Mesothelial cell of epicardium (in vitro differentiated cells): Measurements from ENCODE around the gene NAGPA. TPM values are rescaled to one million over a fixed set of nuclear protein-coding genes. Genes with fewer than 3 reads are reported as not detected.

Experiments
- DNase-seq, 2 experiments: peaks; one replicate each; pipeline ENCODE4 v3.0.0; 2021; ENCODE audit warnings: low spot score in 2 of 2; ENCODE audit not compliant: unreplicated experiment in 2 of 2
- H3K27ac Mint-ChIP-seq: 2 replicates; pipeline ENCODE4 v1.8.0; 2021; ENCODE audit warnings: mixed read lengths
- H3K27me3 Mint-ChIP-seq: 2 replicates; pipeline ENCODE4 v1.8.0; 2021; ENCODE audit warnings: low read depth, mixed read lengths
- H3K36me3 Mint-ChIP-seq: 2 replicates; pipeline ENCODE4 v1.8.0; 2021; ENCODE audit warnings: mixed read lengths
- H3K4me1 Mint-ChIP-seq: 2 replicates; pipeline ENCODE4 v1.8.0; 2021; ENCODE audit warnings: mixed read lengths
- H3K4me3 Mint-ChIP-seq: 2 replicates; pipeline ENCODE4 v1.8.0; 2021; ENCODE audit warnings: mild to moderate bottlenecking, moderate library complexity, mixed read lengths
- H3K9me3 Mint-ChIP-seq: 2 replicates; pipeline ENCODE4 v1.8.0; 2021; ENCODE audit warnings: mixed read lengths
- total RNA-seq: library from RNA; stranded (reverse); gene quantifications from 3 replicates; pipeline ENCODE4 v1.2.1, GENCODE V29; 2021
- TF ChIP-seq, protein P1 (sequence below): fragments of 200-600 bp; sonication (generic); IDR thresholded peaks from one replicate; pipeline ENCODE4 v1.5.0; 2021; ENCODE audit warnings: antibody characterized with exemption; ENCODE audit not compliant: unreplicated experiment

NAGPA gene
- total RNA-seq, 1 donor from 2014 or later, result 12.6 TPM

DNA sequence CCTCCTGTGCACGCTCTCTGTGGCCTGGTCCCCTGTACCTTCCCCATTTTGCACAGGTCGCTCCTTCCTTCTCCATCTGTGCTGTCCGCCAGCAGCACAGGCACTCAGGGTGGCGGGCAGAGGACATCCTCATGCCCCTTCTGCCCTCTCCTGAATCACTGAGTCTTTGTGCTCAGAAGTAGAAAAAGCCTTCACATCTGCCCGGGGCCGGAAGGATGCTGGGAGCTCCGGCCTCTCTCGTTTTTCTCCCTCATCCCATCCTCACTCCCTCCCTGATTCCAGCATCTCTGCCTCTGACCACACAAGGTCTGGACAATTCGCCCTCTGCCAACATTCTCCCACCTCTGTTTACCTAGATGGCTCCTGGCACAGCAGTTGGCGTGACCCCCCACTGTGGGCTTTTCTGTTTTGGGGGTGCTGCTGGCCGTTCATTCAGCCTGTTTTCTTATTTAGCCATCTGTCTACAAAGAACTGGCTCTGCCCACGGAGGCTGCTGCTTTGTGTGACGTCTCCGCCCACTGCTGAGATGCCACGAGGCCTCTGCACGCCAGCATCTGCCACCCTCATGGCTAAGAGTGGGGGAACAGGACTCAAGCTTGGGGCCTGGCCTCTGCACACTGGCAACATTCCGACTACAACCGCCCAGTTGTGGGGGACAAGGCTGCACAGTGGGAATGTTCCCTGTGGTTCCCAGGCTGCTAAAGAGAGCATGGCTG, 38.9 kb downstream of the NAGPA start:
- TF ChIP-seq, protein P1, sequence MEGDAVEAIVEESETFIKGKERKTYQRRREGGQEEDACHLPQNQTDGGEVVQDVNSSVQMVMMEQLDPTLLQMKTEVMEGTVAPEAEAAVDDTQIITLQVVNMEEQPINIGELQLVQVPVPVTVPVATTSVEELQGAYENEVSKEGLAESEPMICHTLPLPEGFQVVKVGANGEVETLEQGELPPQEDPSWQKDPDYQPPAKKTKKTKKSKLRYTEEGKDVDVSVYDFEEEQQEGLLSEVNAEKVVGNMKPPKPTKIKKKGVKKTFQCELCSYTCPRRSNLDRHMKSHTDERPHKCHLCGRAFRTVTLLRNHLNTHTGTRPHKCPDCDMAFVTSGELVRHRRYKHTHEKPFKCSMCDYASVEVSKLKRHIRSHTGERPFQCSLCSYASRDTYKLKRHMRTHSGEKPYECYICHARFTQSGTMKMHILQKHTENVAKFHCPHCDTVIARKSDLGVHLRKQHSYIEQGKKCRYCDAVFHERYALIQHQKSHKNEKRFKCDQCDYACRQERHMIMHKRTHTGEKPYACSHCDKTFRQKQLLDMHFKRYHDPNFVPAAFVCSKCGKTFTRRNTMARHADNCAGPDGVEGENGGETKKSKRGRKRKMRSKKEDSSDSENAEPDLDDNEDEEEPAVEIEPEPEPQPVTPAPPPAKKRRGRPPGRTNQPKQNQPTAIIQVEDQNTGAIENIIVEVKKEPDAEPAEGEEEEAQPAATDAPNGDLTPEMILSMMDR, result no peak
- H3K27ac Mint-ChIP-seq, result no peak overlapping the region
- no peak overlapping the region for H3K4me3 Mint-ChIP-seq
- no peaks in the 10 kb centered on the region for H3K9me3 Mint-ChIP-seq
- H3K4me1 Mint-ChIP-seq, result no peaks in the 10 kb centered on the region
- no peak for DNase-seq
- H3K36me3 Mint-ChIP-seq, result no peaks in the 10 kb centered on the region
- H3K27me3 Mint-ChIP-seq, result peaks cover 31% of the 10 kb centered on the region

DNA sequence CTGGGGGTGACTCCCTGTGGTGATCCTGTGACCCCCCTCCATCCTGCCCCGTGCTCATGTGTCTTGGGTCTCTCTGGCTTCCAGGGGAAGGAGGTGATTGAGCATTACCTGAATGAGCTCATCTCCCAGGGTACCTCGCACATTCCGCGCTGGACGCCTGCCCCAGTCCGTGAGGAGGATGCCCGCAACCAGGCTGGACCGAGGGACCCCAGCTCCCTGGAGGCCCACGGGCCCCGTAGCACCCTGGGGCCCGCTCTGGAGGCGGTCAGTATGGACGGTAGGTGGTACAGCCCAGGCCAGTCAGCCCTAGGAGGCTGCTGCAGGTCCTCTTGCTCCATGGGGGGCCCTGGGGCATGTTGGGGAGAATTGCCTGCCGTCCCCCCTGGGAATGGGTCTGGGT, 42.0 kb downstream of the NAGPA start:
- TF ChIP-seq, protein P1, result no peak
- H3K4me1 Mint-ChIP-seq, result no peaks in the 10 kb centered on the region
- DNase-seq, result no peak
- H3K4me3 Mint-ChIP-seq, result no peak overlapping the region
- no peaks in the 10 kb centered on the region for H3K36me3 Mint-ChIP-seq
- peaks cover 53% of the 10 kb centered on the region for H3K27me3 Mint-ChIP-seq
- no peak overlapping the region for H3K27ac Mint-ChIP-seq
- H3K9me3 Mint-ChIP-seq, result no peaks in the 10 kb centered on the region

DNA sequence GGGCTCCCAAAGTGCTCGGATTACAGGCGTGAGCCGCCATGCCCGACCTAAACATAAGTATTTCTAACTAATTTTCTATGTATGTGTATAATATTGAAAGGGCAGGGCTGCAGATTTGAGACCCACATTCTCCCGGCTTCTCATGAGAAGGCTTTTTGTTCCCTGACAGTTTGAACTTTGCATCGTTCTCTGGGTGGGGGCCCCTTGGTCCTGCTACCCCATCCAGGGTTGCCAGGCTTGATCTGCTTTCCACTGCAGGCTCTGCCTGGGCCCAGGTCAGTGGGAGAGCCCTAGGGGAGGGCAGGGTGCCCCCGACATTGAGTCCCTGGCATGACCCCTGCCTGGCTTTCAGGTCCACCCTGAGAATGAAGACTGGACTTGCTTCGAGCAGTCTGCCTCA, 43.3 kb downstream of the NAGPA start:
- TF ChIP-seq, protein P1, result no peak
- no peak overlapping the region for H3K27ac Mint-ChIP-seq
- no peak for DNase-seq
- H3K27me3 Mint-ChIP-seq, result peaks cover 56% of the 10 kb centered on the region
- no peaks in the 10 kb centered on the region for H3K4me1 Mint-ChIP-seq
- peaks cover 2% of the 10 kb centered on the region for H3K36me3 Mint-ChIP-seq
- H3K9me3 Mint-ChIP-seq, result no peaks in the 10 kb centered on the region
- H3K4me3 Mint-ChIP-seq, result no peak overlapping the region

DNA sequence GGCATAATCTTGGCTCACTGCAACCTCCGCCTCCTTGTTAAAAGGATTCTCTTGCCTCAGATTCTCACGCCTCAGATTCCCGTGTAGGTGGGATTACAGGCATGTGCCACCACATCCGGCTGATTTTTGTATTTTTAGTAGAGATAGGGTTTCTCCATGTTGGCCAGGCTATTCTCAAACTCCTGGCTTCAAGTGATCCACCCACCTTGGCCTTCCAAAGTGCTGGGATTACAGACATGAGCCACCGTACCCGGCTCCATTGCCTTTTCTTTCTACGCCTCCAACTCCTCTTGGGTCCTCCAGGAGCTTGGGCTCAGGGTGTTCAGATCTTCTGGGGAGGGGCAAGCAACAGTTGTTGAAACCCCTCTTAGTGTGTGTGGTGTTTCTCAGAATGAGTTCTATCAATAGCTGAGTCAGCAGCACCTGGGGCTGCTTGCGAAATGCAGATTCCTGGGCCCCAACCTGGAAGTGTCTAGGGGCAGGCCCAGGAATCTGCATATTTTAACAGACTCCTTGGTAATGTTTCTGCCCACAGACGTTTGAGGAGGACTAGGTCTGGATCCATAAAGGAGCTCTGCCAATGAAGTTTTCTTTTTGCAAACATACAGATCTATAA, 44.2 kb downstream of the NAGPA start:
- Mint-ChIP-seq H3K27ac (no peak overlapping the region), H3K4me3 (no peak overlapping the region), H3K36me3 (peaks cover 2% of the 10 kb centered on the region), H3K4me1 (no peaks in the 10 kb centered on the region), H3K27me3 (peaks cover 59% of the 10 kb centered on the region), H3K9me3 (no peaks in the 10 kb centered on the region)
- no peak for DNase-seq
- TF ChIP-seq, protein P1, result no peak

DNA sequence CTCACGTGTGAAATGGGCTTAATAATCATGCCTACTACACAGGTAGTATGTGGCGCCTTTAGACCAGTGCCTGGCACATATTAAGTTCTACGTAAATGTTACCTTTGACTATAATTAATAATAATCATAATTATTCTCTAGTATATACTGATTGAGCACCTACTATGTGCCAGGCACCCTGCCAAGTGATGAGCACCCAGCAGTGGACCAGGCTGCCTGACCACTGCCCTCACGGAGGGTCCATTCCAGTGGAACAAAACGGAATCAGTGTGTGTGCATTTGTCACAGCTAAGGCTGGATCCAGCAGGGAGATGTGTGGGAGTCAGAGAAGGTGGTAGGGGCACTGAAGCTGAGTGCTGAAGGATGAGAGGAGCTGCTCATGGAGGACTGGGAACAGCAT, 45.1 kb downstream of the NAGPA start:
- Mint-ChIP-seq H3K36me3 (peaks cover 2% of the 10 kb centered on the region), H3K4me3 (no peak overlapping the region), H3K27ac (no peak overlapping the region), H3K27me3 (peaks cover 64% of the 10 kb centered on the region), H3K4me1 (no peaks in the 10 kb centered on the region), H3K9me3 (peaks cover 6% of the 10 kb centered on the region)
- DNase-seq, result no peak
- TF ChIP-seq, protein P1, result no peak
